Left ventricle myocardium superior (tissue), 1 donor: ENCODE data around the gene CCT3. TPM values are rescaled to one million over a fixed set of nuclear protein-coding genes. Genes with fewer than 3 reads are reported as not detected.
A peak's percentile ranks its signal among the peaks of the same experiment; 100 is the strongest.

Experiments used
- ATAC-seq: fragments of 200-7000 bp; cut with Tn5 transposase; one replicate; pipeline ENCODE4 v1.9.1; 2020; ENCODE audit warnings: mild to moderate bottlenecking, moderate library complexity
- DNase-seq: peaks from one replicate; pipeline ENCODE4 v3.0.0-alpha.2; 2020
- intact Hi-C: fragments of 100-400 bp; cut with micrococcal nuclease; formaldehyde crosslinking; loops from one replicate; pipeline ENCODE4 v1.11.0; 2022
- long read RNA-seq: library from polyadenylated mRNA; unstranded; transcript quantifications from one replicate; pipeline ENCODE4 v2.0.0, GENCODE V29; 2021
- total RNA-seq: library from RNA; stranded (reverse); fragmentation: NEBNext Ultra II Directional; extraction: Animal tissue kit (Norgen Biotek cat#: 25700); gene quantifications from one replicate; pipeline ENCODE4 v1.2.1, GENCODE V29; 2021
- donor health status: DM: no; HTN: yes; CAD: no; lungs with severe emphysema.

Gene CCT3
- 131 TPM for total RNA-seq
- long read RNA-seq, transcript CCT3-201 (14 exons, 2,150 nt): major isoform, 327 of 369 reads
- long read RNA-seq, partial matches to known transcripts: 18 of 369 reads
- long read RNA-seq, other reads (novel, unspliced or antisense): 22 of 369 reads

- intact Hi-C loops: no loop called here
- peak; percentile 100 for DNase-seq
- peak; percentile 97 for ATAC-seq
Measured at GRCh38 chr1:156338180-156338976, at the start of gene CCT3, which contains the start of gene TSACC. Gene CCT3 (minus strand): TSS chr1:156338292. CDS start chr1:156338184, 108 bp downstream. Gene TSACC (plus strand): TSS chr1:156338526. CDS start chr1:156339758, 1,232 bp downstream.

GRCh38 chr1:156387870-156388173 lies 49.7 kb upstream of the CCT3 start:
- ATAC-seq (no peak), DNase-seq (no peak)
- intact Hi-C loops: no loop called here

- ATAC-seq: no peak
- no peak for DNase-seq
- intact Hi-C loops: no loop called here
Measured at GRCh38 chr1:156386949-156387869, 49.1 kb upstream of the CCT3 start.

GRCh38 chr1:156386134-156386901 lies 48.2 kb upstream of the CCT3 start:
- intact Hi-C loops: no loop called here

GRCh38 chr1:156385534-156386031 lies 47.5 kb upstream of the CCT3 start:
- intact Hi-C loops: loop anchor here (2.0 kb wide), 1 partner anchor 59 kb away; no protein-coding TSS in a partner anchor
- ATAC-seq: peak; percentile 62

More at GRCh38 chr1:156386134-156386901, 48.2 kb upstream of the CCT3 start:
- ATAC-seq: no peak
- DNase-seq: no peak

GRCh38 chr1:156384658-156385057 lies 46.6 kb upstream of the CCT3 start:
- DNase-seq (no peak), ATAC-seq (no peak)
- intact Hi-C loops: loop anchor here (2.0 kb wide), 1 partner anchor 60 kb away; no protein-coding TSS in a partner anchor

More at GRCh38 chr1:156385534-156386031, 47.5 kb upstream of the CCT3 start:
- peak; percentile 58 for DNase-seq

GRCh38 chr1:156384007-156384406 lies 45.9 kb upstream of the CCT3 start:
- DNase-seq (no peak), ATAC-seq (no peak)
- intact Hi-C loops: loop anchor here (2.0 kb wide), 1 partner anchor 61 kb away; no protein-coding TSS in a partner anchor

GRCh38 chr1:156383023-156383422 lies 44.9 kb upstream of the CCT3 start:
- ATAC-seq: peak; percentile 89
- peak; percentile 63 for DNase-seq
- intact Hi-C loops: no loop called here

GRCh38 chr1:156382561-156382960 lies 44.5 kb upstream of the CCT3 start:
- DNase-seq (no peak), ATAC-seq (no peak)
- intact Hi-C loops: no loop called here

GRCh38 chr1:156379420-156380165 lies 41.5 kb upstream of the CCT3 start:
- no peak for DNase-seq

GRCh38 chr1:156378557-156378956 lies 40.5 kb upstream of the CCT3 start:
- intact Hi-C loops: no loop called here
- ATAC-seq: no peak
- DNase-seq: no peak

More at GRCh38 chr1:156379420-156380165, 41.5 kb upstream of the CCT3 start:
- intact Hi-C loops: no loop called here
- ATAC-seq: no peak

- intact Hi-C loops: no loop called here
- DNase-seq (no peak), ATAC-seq (no peak)
Measured at GRCh38 chr1:156376958-156377919, 39.1 kb upstream of the CCT3 start.

- DNase-seq (no peak), ATAC-seq (no peak)
- intact Hi-C loops: no loop called here
Measured at GRCh38 chr1:156376146-156376545, 38.1 kb upstream of the CCT3 start.

GRCh38 chr1:156373546-156373945 lies 35.5 kb upstream of the CCT3 start:
- no peak for DNase-seq
- intact Hi-C loops: no loop called here
- ATAC-seq: no peak

GRCh38 chr1:156372876-156373275 lies 34.8 kb upstream of the CCT3 start:
- intact Hi-C loops: no loop called here
- no peak for ATAC-seq
- no peak for DNase-seq

- intact Hi-C loops: no loop called here
- DNase-seq (no peak), ATAC-seq (no peak)
Measured at GRCh38 chr1:156372265-156372586, 34.1 kb upstream of the CCT3 start.
